ENCODE results near the gene TSPAN9.

The TSPAN9 gene

DNA sequence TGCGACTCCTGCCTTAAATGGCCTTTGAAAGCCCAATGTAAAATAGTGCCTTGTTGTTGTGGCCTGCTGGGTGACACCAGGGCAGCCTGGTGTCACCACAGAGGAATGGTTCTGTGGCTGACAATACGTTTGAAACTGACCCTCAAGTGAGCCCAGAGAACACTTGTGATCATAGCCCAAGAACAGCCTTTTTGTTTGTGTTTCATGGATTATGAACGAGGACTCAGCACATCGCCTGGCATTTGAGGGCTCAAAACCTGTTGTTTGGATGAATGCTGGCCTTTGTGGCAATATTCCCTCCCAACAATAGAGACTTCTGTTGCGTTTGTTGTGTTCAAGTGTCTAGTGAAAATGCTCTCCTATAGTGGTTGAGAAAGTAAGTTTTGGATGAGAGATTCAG, 48.5 kb downstream of the TSPAN9 start:
- no peak for TF ChIP-seq GATA3 (IDR thresholded peaks at IDR 0.05; ENCODE audit: low read depth, low read length)
- no peak for TF ChIP-seq GATA2 (IDR thresholded peaks at IDR 0.05; ENCODE audit: low read depth, low read length)

- TF ChIP-seq GATA2 (IDR thresholded peaks at IDR 0.05; ENCODE audit: low read depth, low read length): no peak
- no peak for TF ChIP-seq GATA3 (IDR thresholded peaks at IDR 0.05; ENCODE audit: low read depth, low read length)
Measured at GRCh38 chr12:3127832-3128231, 50.7 kb downstream of the TSPAN9 start.

DNA sequence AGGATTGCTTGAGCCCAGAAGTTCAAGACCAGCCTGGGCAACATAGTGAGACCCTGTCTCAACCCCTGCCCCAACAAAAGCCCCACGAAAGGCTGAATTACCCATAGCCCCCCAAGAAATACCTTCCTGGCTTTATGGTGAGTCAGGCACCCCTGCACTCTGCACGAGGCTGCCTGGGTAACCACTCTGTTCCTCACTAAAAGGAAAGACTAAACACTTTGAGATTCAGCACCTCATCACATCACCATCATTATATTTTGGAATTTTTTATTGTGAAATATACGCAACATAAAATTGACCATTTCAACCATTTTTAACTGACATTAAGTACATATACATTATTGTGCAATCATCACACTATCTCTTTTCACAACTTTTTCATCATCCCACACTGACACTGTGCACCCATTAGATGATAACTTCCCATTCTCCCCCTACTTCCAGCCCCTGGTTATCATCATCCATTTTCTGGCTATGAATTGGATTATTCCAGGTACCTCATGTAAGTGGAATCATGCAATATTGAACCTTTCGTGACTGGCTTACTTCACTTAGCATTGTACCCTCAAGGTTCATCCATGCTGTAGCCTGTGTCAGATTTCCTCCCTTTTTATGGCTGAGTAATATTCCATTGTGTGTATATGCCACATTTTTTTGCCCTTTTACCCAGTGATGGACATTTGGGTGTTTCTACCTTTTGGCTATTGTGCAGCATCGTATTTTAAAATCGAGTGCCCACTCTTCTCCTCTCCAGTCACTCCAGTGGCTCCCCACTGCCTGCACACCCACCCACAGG, 51.5 kb downstream of the TSPAN9 start:
- TF ChIP-seq GATA2 (IDR thresholded peaks at IDR 0.05; ENCODE audit: low read depth, low read length) (no peak), GATA3 (IDR thresholded peaks at IDR 0.05; ENCODE audit: low read depth, low read length) (no peak)

DNA sequence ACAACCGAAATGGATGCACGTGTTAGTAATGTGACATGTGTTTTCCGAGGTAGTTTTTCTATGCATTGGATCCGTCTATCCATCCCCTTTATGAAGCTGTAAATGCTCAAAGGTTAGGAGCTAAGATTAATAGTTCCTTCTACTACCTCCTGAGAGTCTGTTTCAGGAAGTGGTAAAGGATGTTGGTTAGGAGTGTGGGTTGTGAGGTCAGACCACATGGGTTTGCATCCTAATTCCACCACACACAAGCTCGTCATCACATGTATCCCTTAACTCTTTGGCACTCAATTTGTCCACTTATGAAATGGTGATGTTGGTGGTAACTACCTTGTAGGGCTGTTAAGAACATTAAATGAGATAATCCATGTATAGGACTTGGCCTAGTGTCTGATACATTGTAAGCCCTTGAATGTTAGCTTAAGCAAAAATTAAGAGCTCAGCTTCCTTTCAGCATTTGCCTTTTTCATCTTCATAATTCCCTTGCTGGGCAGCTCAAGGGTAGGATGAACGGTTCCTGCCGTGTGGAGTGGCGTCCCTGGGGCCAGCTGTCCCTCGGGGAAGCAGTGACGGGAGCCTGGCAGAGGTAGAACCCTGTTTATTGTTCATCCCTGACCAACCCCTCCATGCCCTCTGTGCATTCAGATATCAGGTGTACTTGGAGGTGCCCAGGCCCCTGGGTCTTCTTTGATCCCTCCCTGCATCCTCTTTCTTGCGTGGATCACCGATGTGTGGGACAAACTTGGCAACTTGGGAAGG, 52.3 kb downstream of the TSPAN9 start:
- TF ChIP-seq GATA3 (IDR thresholded peaks at IDR 0.05; ENCODE audit: low read depth, low read length): no peak
- TF ChIP-seq GATA2 (IDR thresholded peaks at IDR 0.05; ENCODE audit: low read depth, low read length): no peak

GRCh38 chr12:3130057-3130830, 53.1 kb downstream of the TSPAN9 start:
- TF ChIP-seq GATA3 (IDR thresholded peaks at IDR 0.05; ENCODE audit: low read depth, low read length): no peak
- TF ChIP-seq GATA2 (IDR thresholded peaks at IDR 0.05; ENCODE audit: low read depth, low read length): no peak

DNA sequence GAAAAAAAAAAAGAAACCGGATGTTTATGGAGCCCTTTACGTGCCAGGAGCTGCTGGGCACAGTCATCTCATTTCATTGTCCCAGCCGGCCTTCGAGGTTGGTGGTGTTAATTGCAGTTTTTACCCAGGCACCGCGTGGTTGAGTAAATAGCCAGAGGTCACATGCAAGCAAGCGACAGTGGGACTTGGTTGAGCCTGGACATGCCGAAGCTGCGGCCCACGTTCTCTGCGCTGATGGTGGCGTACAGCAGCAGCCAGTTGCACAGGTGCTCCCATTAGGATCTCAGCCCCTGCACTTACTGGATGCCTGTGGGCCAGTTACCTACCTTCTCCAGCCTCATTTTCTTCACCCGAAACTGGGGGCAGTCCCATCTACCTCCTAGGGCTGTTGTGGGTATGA, 54.0 kb downstream of the TSPAN9 start:
- TF ChIP-seq GATA3 (IDR thresholded peaks at IDR 0.05; ENCODE audit: low read depth, low read length) (no peak), GATA2 (IDR thresholded peaks at IDR 0.05; ENCODE audit: low read depth, low read length) (no peak)

- TF ChIP-seq GATA2 (IDR thresholded peaks at IDR 0.05; ENCODE audit: low read depth, low read length) (no peak), GATA3 (IDR thresholded peaks at IDR 0.05; ENCODE audit: low read depth, low read length) (no peak)
Measured at GRCh38 chr12:3132636-3133404, 55.6 kb downstream of the TSPAN9 start.

- TF ChIP-seq GATA2 (IDR thresholded peaks at IDR 0.05; ENCODE audit: low read depth, low read length) (no peak), GATA3 (IDR thresholded peaks at IDR 0.05; ENCODE audit: low read depth, low read length) (no peak)
Measured at GRCh38 chr12:3133405-3133783, 56.2 kb downstream of the TSPAN9 start.

GRCh38 chr12:3134126-3134525, 56.9 kb downstream of the TSPAN9 start:
- TF ChIP-seq GATA2 (IDR thresholded peaks at IDR 0.05; ENCODE audit: low read depth, low read length) (no peak), GATA3 (IDR thresholded peaks at IDR 0.05; ENCODE audit: low read depth, low read length) (no peak)

- TF ChIP-seq GATA3 (IDR thresholded peaks at IDR 0.05; ENCODE audit: low read depth, low read length) (no peak), GATA2 (IDR thresholded peaks at IDR 0.05; ENCODE audit: low read depth, low read length) (no peak)
Measured at GRCh38 chr12:3134526-3135135, 57.5 kb downstream of the TSPAN9 start.

GRCh38 chr12:3135522-3136461, 58.6 kb downstream of the TSPAN9 start:
- TF ChIP-seq GATA2 (IDR thresholded peaks at IDR 0.05; ENCODE audit: low read depth, low read length) (no peak), GATA3 (IDR thresholded peaks at IDR 0.05; ENCODE audit: low read depth, low read length) (no peak)

GRCh38 chr12:3136641-3137267, 59.6 kb downstream of the TSPAN9 start:
- no peak for TF ChIP-seq GATA3 (IDR thresholded peaks at IDR 0.05; ENCODE audit: low read depth, low read length)
- TF ChIP-seq GATA2 (IDR thresholded peaks at IDR 0.05; ENCODE audit: low read depth, low read length): no peak

Data from SH-SY5Y (cell line).